HPDE6-E6E7 (cell line): ENCODE data around the gene SNAI1.
A peak's percentile ranks its signal among the peaks of the same experiment; 100 is the strongest.

Experiments
- DNase-seq: peaks from one replicate; pipeline ENCODE4 v3.0.0; 2011; ENCODE audit warnings: missing footprints; ENCODE audit errors: extremely low spot score

The SNAI1 gene

GRCh38 chr20:50013976-50014375, 31.2 kb downstream of the SNAI1 start:
- no peak for DNase-seq

GRCh38 chr20:50014570-50015562, 32.1 kb downstream of the SNAI1 start:
- DNase-seq, result no peak

GRCh38 chr20:50015636-50015992, 32.8 kb downstream of the SNAI1 start:
- no peak for DNase-seq

GRCh38 chr20:50015993-50016770, 33.4 kb downstream of the SNAI1 start:
- DNase-seq, result no peak

DNA sequence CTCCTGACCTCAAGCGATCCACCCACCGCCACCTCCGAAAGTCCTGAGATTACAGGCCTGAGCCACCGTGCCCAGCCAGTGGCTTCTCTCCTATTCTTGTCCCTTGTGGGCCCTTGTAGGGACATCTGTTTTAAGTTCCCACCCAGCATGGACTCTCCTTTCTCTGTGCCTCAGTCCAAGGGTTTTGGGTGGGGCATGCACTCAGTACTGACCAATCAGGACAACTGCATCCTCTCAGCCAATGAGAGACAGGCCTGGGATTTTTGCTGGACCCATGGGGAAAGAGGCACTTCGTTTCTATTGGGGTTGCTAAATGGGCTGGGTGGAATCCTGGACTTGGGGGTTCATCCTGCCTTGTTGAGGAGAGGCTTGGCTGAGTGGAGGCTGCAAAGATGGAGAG, 34.4 kb downstream of the SNAI1 start:
- no peak for DNase-seq

DNA sequence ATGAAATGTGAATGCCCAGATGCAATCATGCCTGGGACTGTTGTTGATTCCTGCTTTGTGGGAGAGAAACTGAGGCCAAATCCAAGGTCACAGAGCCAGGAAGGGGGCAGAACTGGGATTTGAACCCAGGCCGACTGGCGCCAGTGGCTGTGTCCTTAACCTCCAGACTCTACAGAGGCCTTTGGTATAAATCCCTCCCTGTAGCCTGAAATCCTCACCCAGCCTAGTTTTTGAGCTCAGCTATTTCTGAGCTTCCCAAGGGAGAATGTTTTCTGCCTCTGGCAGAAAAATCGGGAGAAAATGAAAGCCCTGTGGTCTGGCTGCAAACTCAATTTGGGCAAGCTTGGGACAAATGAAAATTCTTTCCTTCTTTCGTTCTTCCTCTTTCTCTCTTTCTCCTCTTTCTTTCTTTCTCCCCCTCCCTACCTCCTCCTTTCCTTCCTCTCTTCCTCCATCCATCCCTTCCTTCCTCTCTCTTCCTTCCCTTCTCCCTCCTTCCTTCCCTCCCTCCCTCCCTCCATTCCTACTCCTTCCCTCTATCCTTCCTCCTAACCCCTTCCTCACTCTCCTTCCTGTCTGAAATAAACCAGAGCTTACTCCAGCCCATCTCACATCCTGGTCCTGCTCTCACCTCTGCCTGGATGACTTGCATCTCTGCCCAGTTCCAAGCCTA, 34.9 kb downstream of the SNAI1 start:
- no peak for DNase-seq

- DNase-seq, result peak; percentile 78
These were observed 36.9 kb downstream of the SNAI1 start for GRCh38 chr20:50019466-50020256.

GRCh38 chr20:50020288-50020687, 37.5 kb downstream of the SNAI1 start:
- DNase-seq, result peak; percentile 95

DNA sequence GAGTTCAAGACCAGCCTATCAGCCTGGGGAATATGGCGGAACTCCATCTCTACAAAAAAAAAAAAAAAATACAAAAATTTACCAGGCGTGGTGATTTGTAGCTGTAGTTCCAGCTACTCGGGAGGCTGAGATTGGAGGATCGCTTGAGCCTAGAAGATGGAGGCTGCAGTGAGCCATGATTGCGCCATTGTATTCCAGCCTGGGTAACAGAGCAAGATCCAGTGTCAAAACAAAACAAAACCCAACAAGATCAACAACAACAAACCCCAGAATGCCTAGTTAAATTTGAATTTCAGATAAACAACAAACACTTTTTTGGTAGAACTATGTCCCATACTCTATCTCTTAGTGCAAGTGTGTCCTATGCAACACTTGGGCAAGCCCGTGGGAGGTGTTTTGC, 39.9 kb downstream of the SNAI1 start:
- DNase-seq, result no peak

DNA sequence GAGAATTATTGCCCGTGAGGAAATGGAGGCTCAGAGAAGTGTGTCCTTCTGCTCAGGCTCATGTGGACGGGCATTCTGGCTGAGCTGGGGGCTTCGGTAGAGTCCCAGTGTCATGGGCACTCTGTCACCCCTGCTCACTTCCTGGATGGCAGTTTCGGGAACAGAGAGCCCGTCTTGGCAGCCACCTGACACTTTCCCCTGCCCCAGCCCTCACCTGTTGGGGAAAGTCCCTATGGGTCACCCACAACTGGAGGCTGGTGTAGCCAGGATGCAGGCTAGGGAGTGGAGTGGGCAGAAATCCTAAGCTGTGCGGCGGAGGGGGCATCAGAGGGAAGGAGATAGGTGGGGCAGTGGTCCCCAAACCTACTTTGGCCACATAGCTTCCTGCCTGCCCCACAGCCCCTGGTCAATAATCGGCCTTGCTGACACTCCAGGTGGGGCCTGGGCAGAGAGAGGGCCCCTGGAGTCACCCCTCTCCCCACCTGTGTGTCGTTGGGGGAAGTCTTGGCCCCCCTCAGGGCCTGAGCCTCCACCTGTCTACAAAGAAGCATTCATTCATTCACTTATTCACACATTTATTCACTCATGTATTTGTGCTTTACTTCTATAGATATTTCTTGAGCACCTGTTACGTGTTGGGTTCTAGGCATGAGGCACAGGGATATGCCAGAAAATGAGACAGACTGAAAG, 40.5 kb downstream of the SNAI1 start:
- no peak for DNase-seq

GRCh38 chr20:50026746-50027575, 44.2 kb downstream of the SNAI1 start:
- DNase-seq, result no peak

DNA sequence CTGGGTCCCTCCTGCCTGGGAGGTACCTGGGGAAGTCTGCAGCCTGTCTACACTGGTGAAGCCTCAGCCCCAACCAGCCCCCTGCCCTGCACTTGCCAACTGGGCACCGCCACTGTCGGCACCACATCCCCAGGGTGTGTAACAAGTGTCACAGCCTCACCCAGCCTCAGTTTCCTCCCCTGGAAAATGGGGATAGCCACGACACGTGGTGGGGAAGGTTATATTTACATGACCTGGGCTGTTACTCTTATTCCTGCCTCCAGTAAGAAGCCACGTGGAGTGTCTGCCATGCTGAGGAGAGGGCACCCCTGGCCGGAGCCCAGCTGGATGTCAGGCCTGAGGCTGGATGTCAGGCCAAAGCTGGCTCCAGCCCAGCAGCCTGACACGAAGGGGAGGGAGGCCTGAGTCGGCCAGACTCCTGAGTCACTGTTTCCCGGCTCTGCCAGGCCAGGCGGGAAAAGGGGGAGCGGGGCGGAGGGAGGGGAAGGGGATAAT, 44.9 kb downstream of the SNAI1 start:
- DNase-seq, result peak; percentile 99

GRCh38 chr20:50029083-50029696, 46.4 kb downstream of the SNAI1 start:
- no peak for DNase-seq

GRCh38 chr20:50029697-50030461, 47.1 kb downstream of the SNAI1 start:
- peak; percentile 68 for DNase-seq

GRCh38 chr20:50032955-50033666, 50.3 kb downstream of the SNAI1 start:
- no peak for DNase-seq

DNA sequence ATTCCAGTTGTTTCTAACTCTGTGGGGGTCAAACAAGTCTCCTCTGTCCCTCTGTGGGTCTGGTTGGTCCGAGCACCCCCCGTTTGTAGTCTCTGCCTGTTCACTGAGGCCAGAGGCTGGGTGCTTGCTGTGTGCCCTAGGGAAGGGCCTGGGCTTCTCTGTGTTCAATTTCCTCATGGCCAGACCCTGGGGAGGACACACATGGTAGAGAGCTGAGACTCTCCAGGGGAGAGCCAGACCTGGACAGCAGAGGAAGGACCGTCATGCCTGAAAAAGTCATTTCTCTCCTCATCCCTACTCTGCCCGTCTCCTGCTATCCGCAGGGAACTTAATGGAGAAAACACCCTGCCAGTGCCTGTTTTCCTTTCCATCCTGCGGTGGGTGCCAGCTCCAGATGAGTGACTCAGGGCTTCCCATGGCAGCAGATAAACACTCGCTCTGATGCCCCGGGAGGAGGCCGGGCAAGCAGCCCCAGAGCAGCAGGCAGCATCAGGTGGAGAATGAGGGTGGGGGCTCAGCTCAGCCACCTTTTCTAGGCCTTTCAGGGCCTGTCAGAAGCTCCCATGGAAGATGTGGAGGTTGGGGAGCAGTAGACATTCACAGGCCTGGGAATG, 51.9 kb downstream of the SNAI1 start:
- no peak for DNase-seq

DNA sequence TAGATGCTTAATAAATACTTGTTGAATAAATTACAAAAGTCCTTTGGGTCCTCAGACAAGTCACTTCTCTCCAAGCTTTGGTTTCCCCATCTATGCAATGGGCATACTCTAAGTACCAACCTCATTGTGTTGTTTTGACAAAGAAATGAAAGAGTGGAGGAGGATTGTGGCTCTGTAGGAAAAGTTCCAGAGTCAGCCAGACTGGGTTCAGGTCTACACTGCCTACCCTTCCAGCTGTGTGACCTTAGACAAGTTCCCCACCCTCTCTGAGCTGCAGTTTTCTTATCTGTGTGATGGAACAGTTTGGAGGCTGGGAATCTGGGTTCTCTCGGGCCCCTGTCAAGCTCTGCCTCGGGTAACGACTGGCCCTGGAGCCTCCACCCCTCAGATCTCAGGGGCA, 53.9 kb downstream of the SNAI1 start:
- DNase-seq, result no peak
